ENCODE data around the gene SLC66A3.

The SLC66A3 gene

GRCh38 chr2:11131166-11131920, 23.9 kb upstream of the SLC66A3 start:
- H3K4me3 Mint-ChIP-seq: peak overlapping the region; percentile 87
- H3K27me3 Mint-ChIP-seq: no peaks in the 10 kb centered on the region
- H3K36me3 Mint-ChIP-seq: no peaks in the 10 kb centered on the region
- no peaks in the 10 kb centered on the region for H3K9me3 Mint-ChIP-seq
- H3K27ac Mint-ChIP-seq: peak overlapping the region; percentile 76
- H3K4me1 Mint-ChIP-seq: peaks cover 23% of the 10 kb centered on the region

- peak overlapping the region; percentile 98 for H3K27ac Mint-ChIP-seq
These were observed 23.1 kb upstream of the SLC66A3 start for GRCh38 chr2:11132036-11132671.

GRCh38 chr2:11133238-11133935, 21.9 kb upstream of the SLC66A3 start:
- Mint-ChIP-seq H3K9me3 (no peaks in the 10 kb centered on the region), H3K4me1 (peaks cover 23% of the 10 kb centered on the region), H3K27ac (peak overlapping the region; percentile 98), H3K4me3 (peak overlapping the region; percentile 87), H3K36me3 (no peaks in the 10 kb centered on the region), H3K27me3 (no peaks in the 10 kb centered on the region)

More at GRCh38 chr2:11132036-11132671, 23.1 kb upstream of the SLC66A3 start:
- Mint-ChIP-seq H3K27me3 (no peaks in the 10 kb centered on the region), H3K9me3 (no peaks in the 10 kb centered on the region), H3K36me3 (no peaks in the 10 kb centered on the region), H3K4me1 (peaks cover 23% of the 10 kb centered on the region), H3K4me3 (peak overlapping the region; percentile 87)

- Mint-ChIP-seq H3K27ac (no peak overlapping the region), H3K4me3 (no peak overlapping the region), H3K27me3 (no peaks in the 10 kb centered on the region), H3K4me1 (peaks cover 23% of the 10 kb centered on the region), H3K36me3 (no peaks in the 10 kb centered on the region), H3K9me3 (no peaks in the 10 kb centered on the region)
These were observed 21.3 kb upstream of the SLC66A3 start for GRCh38 chr2:11133936-11134320.

GRCh38 chr2:11134349-11134748, 20.9 kb upstream of the SLC66A3 start:
- Mint-ChIP-seq H3K4me3 (no peak overlapping the region), H3K27me3 (no peaks in the 10 kb centered on the region), H3K27ac (no peak overlapping the region)

GRCh38 chr2:11140492-11140891, 14.8 kb upstream of the SLC66A3 start:
- Mint-ChIP-seq H3K27ac (no peak overlapping the region), H3K36me3 (no peaks in the 10 kb centered on the region), H3K27me3 (no peaks in the 10 kb centered on the region), H3K4me3 (no peak overlapping the region), H3K9me3 (no peaks in the 10 kb centered on the region), H3K4me1 (no peaks in the 10 kb centered on the region)

More at GRCh38 chr2:11134349-11134748, 20.9 kb upstream of the SLC66A3 start:
- Mint-ChIP-seq H3K36me3 (no peaks in the 10 kb centered on the region), H3K9me3 (no peaks in the 10 kb centered on the region), H3K4me1 (peaks cover 23% of the 10 kb centered on the region)

GRCh38 chr2:11141319-11141718, 13.9 kb upstream of the SLC66A3 start:
- no peaks in the 10 kb centered on the region for H3K36me3 Mint-ChIP-seq
- no peaks in the 10 kb centered on the region for H3K27me3 Mint-ChIP-seq
- H3K9me3 Mint-ChIP-seq: no peaks in the 10 kb centered on the region
- no peaks in the 10 kb centered on the region for H3K4me1 Mint-ChIP-seq
- no peak overlapping the region for H3K27ac Mint-ChIP-seq
- H3K4me3 Mint-ChIP-seq: no peak overlapping the region

GRCh38 chr2:11142330-11142729, 12.9 kb upstream of the SLC66A3 start:
- Mint-ChIP-seq H3K27ac (no peak overlapping the region), H3K36me3 (no peaks in the 10 kb centered on the region), H3K9me3 (no peaks in the 10 kb centered on the region), H3K4me1 (no peaks in the 10 kb centered on the region), H3K27me3 (no peaks in the 10 kb centered on the region), H3K4me3 (no peak overlapping the region)

GRCh38 chr2:11142987-11143386, 12.3 kb upstream of the SLC66A3 start:
- H3K4me3 Mint-ChIP-seq: no peak overlapping the region
- H3K27me3 Mint-ChIP-seq: no peaks in the 10 kb centered on the region
- H3K36me3 Mint-ChIP-seq: no peaks in the 10 kb centered on the region
- no peaks in the 10 kb centered on the region for H3K9me3 Mint-ChIP-seq
- no peak overlapping the region for H3K27ac Mint-ChIP-seq
- no peaks in the 10 kb centered on the region for H3K4me1 Mint-ChIP-seq

GRCh38 chr2:11144077-11144737, 11.1 kb upstream of the SLC66A3 start:
- no peak overlapping the region for H3K27ac Mint-ChIP-seq
- no peaks in the 10 kb centered on the region for H3K27me3 Mint-ChIP-seq
- no peaks in the 10 kb centered on the region for H3K4me1 Mint-ChIP-seq
- no peaks in the 10 kb centered on the region for H3K9me3 Mint-ChIP-seq
- no peak overlapping the region for H3K4me3 Mint-ChIP-seq
- H3K36me3 Mint-ChIP-seq: no peaks in the 10 kb centered on the region

- Mint-ChIP-seq H3K9me3 (no peaks in the 10 kb centered on the region), H3K27ac (no peak overlapping the region), H3K36me3 (no peaks in the 10 kb centered on the region), H3K4me1 (no peaks in the 10 kb centered on the region), H3K27me3 (no peaks in the 10 kb centered on the region), H3K4me3 (no peak overlapping the region)
These were observed 10.6 kb upstream of the SLC66A3 start for GRCh38 chr2:11144738-11145079.

- H3K4me1 Mint-ChIP-seq: no peaks in the 10 kb centered on the region
- H3K27me3 Mint-ChIP-seq: no peaks in the 10 kb centered on the region
- no peak overlapping the region for H3K27ac Mint-ChIP-seq
- no peak overlapping the region for H3K4me3 Mint-ChIP-seq
- H3K36me3 Mint-ChIP-seq: no peaks in the 10 kb centered on the region
- no peaks in the 10 kb centered on the region for H3K9me3 Mint-ChIP-seq
These were observed 9.9 kb upstream of the SLC66A3 start for GRCh38 chr2:11145350-11145749.

- Mint-ChIP-seq H3K27me3 (no peaks in the 10 kb centered on the region), H3K4me1 (no peaks in the 10 kb centered on the region), H3K27ac (no peak overlapping the region), H3K9me3 (no peaks in the 10 kb centered on the region), H3K36me3 (no peaks in the 10 kb centered on the region), H3K4me3 (no peak overlapping the region)
These were observed 9.2 kb upstream of the SLC66A3 start for GRCh38 chr2:11146076-11146475.

- no peak overlapping the region for H3K27ac Mint-ChIP-seq
- H3K27me3 Mint-ChIP-seq: no peaks in the 10 kb centered on the region
- H3K36me3 Mint-ChIP-seq: no peaks in the 10 kb centered on the region
- H3K9me3 Mint-ChIP-seq: no peaks in the 10 kb centered on the region
- no peak overlapping the region for H3K4me3 Mint-ChIP-seq
- H3K4me1 Mint-ChIP-seq: no peaks in the 10 kb centered on the region
These were observed 8.0 kb upstream of the SLC66A3 start for GRCh38 chr2:11147263-11147662.

GRCh38 chr2:11152591-11152990, 2.7 kb upstream of the SLC66A3 start:
- H3K27me3 Mint-ChIP-seq: no peaks in the 10 kb centered on the region
- H3K4me1 Mint-ChIP-seq: peaks cover 10% of the 10 kb centered on the region
- no peak overlapping the region for H3K27ac Mint-ChIP-seq
- no peaks in the 10 kb centered on the region for H3K9me3 Mint-ChIP-seq
- no peaks in the 10 kb centered on the region for H3K36me3 Mint-ChIP-seq
- H3K4me3 Mint-ChIP-seq: no peak overlapping the region
